HG03280 (cell line): Measurements from ENCODE around the gene OBP2A.

Experiments
- ATAC-seq: cut with Tn5 transposase; IDR thresholded peaks from one replicate; pipeline ENCODE4 v1.9.1; 2021; ENCODE audit warnings: mild to moderate bottlenecking, moderate library complexity; ENCODE audit not compliant: unreplicated experiment

OBP2A gene

GRCh38 chr9:135551031-135551430 is 5.1 kb downstream of the OBP2A start:
- no peak for ATAC-seq

- no peak for ATAC-seq
Observed at GRCh38 chr9:135551456-135551855, 5.5 kb downstream of the OBP2A start.

- ATAC-seq: no peak
Observed at GRCh38 chr9:135552021-135552697, 6.2 kb downstream of the OBP2A start.

- ATAC-seq: no peak
Observed at GRCh38 chr9:135552698-135553171, 6.8 kb downstream of the OBP2A start.

GRCh38 chr9:135554718-135555117 is 8.8 kb downstream of the OBP2A start:
- no peak for ATAC-seq

GRCh38 chr9:135555203-135555602 is 9.3 kb downstream of the OBP2A start:
- ATAC-seq: no peak

GRCh38 chr9:135555910-135556309 is 10.0 kb downstream of the OBP2A start:
- no peak for ATAC-seq

GRCh38 chr9:135559606-135560005 is 13.7 kb downstream of the OBP2A start:
- ATAC-seq: no peak

- ATAC-seq: no peak
Observed at GRCh38 chr9:135561391-135562234, 15.7 kb downstream of the OBP2A start, which contains the start of gene PAEP. Gene PAEP (plus strand): TSS chr9:135561756.

- no peak for ATAC-seq
Observed at GRCh38 chr9:135562235-135562745, 16.4 kb downstream of the OBP2A start.

GRCh38 chr9:135563039-135563476 is 17.1 kb downstream of the OBP2A start:
- ATAC-seq: no peak

GRCh38 chr9:135563858-135564257 is 17.9 kb downstream of the OBP2A start:
- no peak for ATAC-seq

GRCh38 chr9:135565141-135565628 is 19.3 kb downstream of the OBP2A start:
- ATAC-seq: no peak

GRCh38 chr9:135565636-135566035 is 19.7 kb downstream of the OBP2A start:
- no peak for ATAC-seq

- ATAC-seq: no peak
Observed at GRCh38 chr9:135566552-135566951, 20.6 kb downstream of the OBP2A start.

GRCh38 chr9:135567311-135567710 is 21.4 kb downstream of the OBP2A start:
- ATAC-seq: no peak

GRCh38 chr9:135568026-135568425 is 22.1 kb downstream of the OBP2A start:
- ATAC-seq: no peak

- ATAC-seq: no peak
Observed at GRCh38 chr9:135570456-135570855, 24.5 kb downstream of the OBP2A start.

- no peak for ATAC-seq
Observed at GRCh38 chr9:135572233-135572632, 26.3 kb downstream of the OBP2A start.

- ATAC-seq: no peak
Observed at GRCh38 chr9:135573124-135573523, 27.2 kb downstream of the OBP2A start.

- ATAC-seq: no peak
Observed at GRCh38 chr9:135574331-135574730, 28.4 kb downstream of the OBP2A start.

GRCh38 chr9:135574943-135575342 is 29.0 kb downstream of the OBP2A start:
- ATAC-seq: no peak
